HG03108 (cell line): ENCODE results near the gene C17orf58.
"Not testable (repeated sequence)": the region's sequence is repeated elsewhere in the genome, so short reads cannot be mapped to it uniquely, and the experiment has no call there.

Experiments
- ATAC-seq: cut with Tn5 transposase; IDR thresholded peaks from one replicate; pipeline ENCODE4 v1.9.1; 2021; ENCODE audit warnings: moderate library complexity; ENCODE audit not compliant: unreplicated experiment

Gene C17orf58

GRCh38 chr17:68006797-68007196, 10.5 kb upstream of the C17orf58 start:
- no peak for ATAC-seq

- ATAC-seq, result no peak
These were observed 7.9 kb upstream of the C17orf58 start for GRCh38 chr17:68004201-68004600.

GRCh38 chr17:67999291-67999911, 3.1 kb upstream of the C17orf58 start:
- ATAC-seq, result no peak

- ATAC-seq, result no peak
These were observed 2.2 kb upstream of the C17orf58 start for GRCh38 chr17:67998466-67998865.

- no peak for ATAC-seq
These were observed 552 bp downstream of the C17orf58 start for GRCh38 chr17:67995570-67996263.

GRCh38 chr17:67994817-67995569, 1.3 kb downstream of the C17orf58 start:
- no peak for ATAC-seq

GRCh38 chr17:67993998-67994361, 2.3 kb downstream of the C17orf58 start:
- ATAC-seq, result no peak

GRCh38 chr17:67993153-67993997, 2.9 kb downstream of the C17orf58 start:
- ATAC-seq, result peak; percentile 70

GRCh38 chr17:67992548-67993152, 3.6 kb downstream of the C17orf58 start:
- ATAC-seq, result no peak

GRCh38 chr17:67990909-67991308, 5.4 kb downstream of the C17orf58 start:
- ATAC-seq, result no peak

GRCh38 chr17:67983383-67983688, 12.9 kb downstream of the C17orf58 start:
- ATAC-seq, result no peak

- ATAC-seq, result no peak
These were observed 13.4 kb downstream of the C17orf58 start for GRCh38 chr17:67982686-67983382.

- no peak for ATAC-seq
These were observed 14.1 kb downstream of the C17orf58 start for GRCh38 chr17:67982034-67982640.

GRCh38 chr17:67980883-67981282, 15.4 kb downstream of the C17orf58 start:
- not testable (repeated sequence) for ATAC-seq

- ATAC-seq, result no peak
These were observed 15.8 kb downstream of the C17orf58 start for GRCh38 chr17:67980456-67980855.

- ATAC-seq, result not testable (repeated sequence)
These were observed 20.0 kb downstream of the C17orf58 start for GRCh38 chr17:67976306-67976705.

- no peak for ATAC-seq
These were observed 21.6 kb downstream of the C17orf58 start for GRCh38 chr17:67974598-67975066.

- no peak for ATAC-seq
These were observed 22.1 kb downstream of the C17orf58 start for GRCh38 chr17:67974185-67974584.

GRCh38 chr17:67970783-67971182, 25.5 kb downstream of the C17orf58 start:
- no peak for ATAC-seq

- not testable (repeated sequence) for ATAC-seq
These were observed 33.1 kb downstream of the C17orf58 start for GRCh38 chr17:67963145-67963572.
